ENCODE results near the gene EIF4E2.

Gene EIF4E2

GRCh38 chr2:232545511-232546375, 4.7 kb upstream of the EIF4E2 start:
- TF ChIP-seq, protein P1, sequence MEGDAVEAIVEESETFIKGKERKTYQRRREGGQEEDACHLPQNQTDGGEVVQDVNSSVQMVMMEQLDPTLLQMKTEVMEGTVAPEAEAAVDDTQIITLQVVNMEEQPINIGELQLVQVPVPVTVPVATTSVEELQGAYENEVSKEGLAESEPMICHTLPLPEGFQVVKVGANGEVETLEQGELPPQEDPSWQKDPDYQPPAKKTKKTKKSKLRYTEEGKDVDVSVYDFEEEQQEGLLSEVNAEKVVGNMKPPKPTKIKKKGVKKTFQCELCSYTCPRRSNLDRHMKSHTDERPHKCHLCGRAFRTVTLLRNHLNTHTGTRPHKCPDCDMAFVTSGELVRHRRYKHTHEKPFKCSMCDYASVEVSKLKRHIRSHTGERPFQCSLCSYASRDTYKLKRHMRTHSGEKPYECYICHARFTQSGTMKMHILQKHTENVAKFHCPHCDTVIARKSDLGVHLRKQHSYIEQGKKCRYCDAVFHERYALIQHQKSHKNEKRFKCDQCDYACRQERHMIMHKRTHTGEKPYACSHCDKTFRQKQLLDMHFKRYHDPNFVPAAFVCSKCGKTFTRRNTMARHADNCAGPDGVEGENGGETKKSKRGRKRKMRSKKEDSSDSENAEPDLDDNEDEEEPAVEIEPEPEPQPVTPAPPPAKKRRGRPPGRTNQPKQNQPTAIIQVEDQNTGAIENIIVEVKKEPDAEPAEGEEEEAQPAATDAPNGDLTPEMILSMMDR (IDR thresholded peaks at IDR 0.05; ENCODE audit: extremely low read depth, insufficient read depth, missing control alignments): no peak
- no peak for DNase-seq (ENCODE audit: low spot score)
- in situ Hi-C loops (cut with MboI; ENCODE audit: low pct_unique_long_range_greater_than_20kb, low sequenced_read_pairs, unreplicated experiment): no loop called here

DNA sequence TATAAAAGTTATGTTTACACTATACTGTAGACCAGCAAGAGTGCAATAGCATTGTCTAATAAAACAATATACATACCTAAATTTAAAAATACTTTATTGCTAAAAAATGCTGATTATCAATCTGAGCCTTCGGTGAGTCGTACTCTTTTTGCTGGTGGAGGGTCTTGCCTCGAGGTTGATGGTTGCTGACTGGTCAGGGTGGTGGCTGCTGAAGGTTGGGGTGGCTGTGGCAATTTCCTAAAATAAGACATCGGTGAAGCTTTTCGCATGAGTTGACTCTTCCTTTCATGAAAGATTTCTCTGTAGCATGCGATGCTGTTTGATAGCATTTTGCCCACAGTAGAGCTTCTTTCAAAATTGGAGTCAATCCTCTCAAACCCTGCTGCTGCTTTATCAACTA, 2.5 kb upstream of the EIF4E2 start:
- DNase-seq (ENCODE audit: low spot score): no peak
- TF ChIP-seq, protein P1 (IDR thresholded peaks at IDR 0.05; ENCODE audit: extremely low read depth, insufficient read depth, missing control alignments): no peak
- in situ Hi-C loops (cut with MboI; ENCODE audit: low pct_unique_long_range_greater_than_20kb, low sequenced_read_pairs, unreplicated experiment): no loop called here

DNA sequence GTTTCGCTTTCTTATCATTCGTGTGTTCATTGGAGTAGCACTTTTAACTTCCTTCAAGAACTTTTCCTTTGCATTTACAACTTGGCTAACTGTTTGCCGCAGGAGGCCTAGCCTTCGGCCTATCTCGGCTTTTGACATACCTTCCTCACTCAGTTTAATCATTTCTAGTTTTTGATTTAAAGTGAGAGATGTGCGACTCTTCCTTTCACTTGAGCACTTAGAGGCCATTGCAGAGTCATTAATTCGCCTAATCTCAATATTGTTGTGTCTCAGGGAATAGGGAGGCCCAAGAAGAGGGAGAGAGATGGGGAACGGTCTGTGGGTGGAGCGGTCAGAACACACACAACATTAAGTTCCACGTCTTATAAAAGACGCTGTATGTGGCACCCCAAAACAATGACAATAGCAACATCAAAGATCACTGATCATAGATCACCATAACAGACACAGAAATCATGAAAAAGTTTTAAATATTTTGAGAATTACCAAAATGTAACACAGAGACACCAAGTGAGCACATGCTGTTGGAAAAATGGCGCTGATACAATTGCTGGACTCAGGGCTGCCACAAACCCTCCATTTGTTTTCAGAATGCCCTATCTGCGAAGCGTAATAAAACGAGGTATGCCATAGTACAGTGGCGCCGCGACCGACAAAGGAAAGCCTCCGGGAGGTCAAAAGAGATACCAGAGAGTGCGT, 685 bp upstream of the EIF4E2 start:
- in situ Hi-C loops (cut with MboI; ENCODE audit: low pct_unique_long_range_greater_than_20kb, low sequenced_read_pairs, unreplicated experiment): no loop called here
- no peak for DNase-seq (ENCODE audit: low spot score)
- TF ChIP-seq, protein P1 (IDR thresholded peaks at IDR 0.05; ENCODE audit: extremely low read depth, insufficient read depth, missing control alignments): no peak

- in situ Hi-C loops (cut with MboI; ENCODE audit: low pct_unique_long_range_greater_than_20kb, low sequenced_read_pairs, unreplicated experiment): no loop called here
- no peak for DNase-seq (ENCODE audit: low spot score)
- TF ChIP-seq, protein P1 (IDR thresholded peaks at IDR 0.05; ENCODE audit: extremely low read depth, insufficient read depth, missing control alignments): no peak
Observed at GRCh38 chr2:232551250-232551638, 755 bp downstream of the EIF4E2 start.

DNA sequence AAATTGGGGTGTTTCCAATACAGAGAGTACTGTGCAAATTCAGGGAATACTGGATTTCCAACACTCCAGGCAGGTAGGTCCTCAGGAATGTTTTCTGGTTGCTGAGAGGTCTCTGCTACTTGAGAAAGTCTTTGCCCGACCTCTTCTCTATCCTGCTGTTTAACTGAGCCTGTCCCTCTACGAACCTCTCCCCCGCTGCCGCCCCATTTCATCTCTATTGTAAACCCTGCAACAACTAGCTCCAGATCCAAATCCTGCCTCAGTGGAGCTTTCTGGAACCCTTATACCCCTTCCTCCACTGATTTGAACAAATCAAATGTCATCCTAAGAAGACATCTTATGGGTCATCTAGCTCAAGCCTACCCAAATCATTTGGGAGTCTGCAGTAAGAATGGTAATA, 1.3 kb downstream of the EIF4E2 start:
- TF ChIP-seq, protein P1 (IDR thresholded peaks at IDR 0.05; ENCODE audit: extremely low read depth, insufficient read depth, missing control alignments): no peak
- DNase-seq (ENCODE audit: low spot score): no peak
- in situ Hi-C loops (cut with MboI; ENCODE audit: low pct_unique_long_range_greater_than_20kb, low sequenced_read_pairs, unreplicated experiment): no loop called here

- in situ Hi-C loops (cut with MboI; ENCODE audit: low pct_unique_long_range_greater_than_20kb, low sequenced_read_pairs, unreplicated experiment): no loop called here
Observed at GRCh38 chr2:232556426-232556825, 5.9 kb downstream of the EIF4E2 start.

More at GRCh38 chr2:232556426-232556825, 5.9 kb downstream of the EIF4E2 start:
- TF ChIP-seq, protein P1 (IDR thresholded peaks at IDR 0.05; ENCODE audit: extremely low read depth, insufficient read depth, missing control alignments): no peak
- no peak for DNase-seq (ENCODE audit: low spot score)
